Muscle layer of duodenum (tissue), 2 donors: Measurements from ENCODE around the gene ILKAP.

ENCODE experiments used
- H3K27ac ChIP-seq: one replicate; pipeline ENCODE4 v1.7.0; 2013; ENCODE audit warnings: mild to moderate bottlenecking, low read length
- H3K27me3 ChIP-seq: one replicate; pipeline ENCODE4 v1.7.0; 2013; ENCODE audit warnings: low read depth, mild to moderate bottlenecking, control low read depth, low read length
- H3K36me3 ChIP-seq, 2 donors: one replicate each; pipeline ENCODE4 v1.7.0; 2013; ENCODE audit warnings: low read length in 2 of 2, control low read depth in 1 of 2, mild to moderate bottlenecking in 1 of 2; ENCODE audit not compliant: insufficient read depth in 2 of 2, control insufficient read depth in 1 of 2
- H3K4me1 ChIP-seq, 2 donors: one replicate each; pipeline ENCODE4 v1.7.0; 2013; ENCODE audit warnings: low read length in 2 of 2, mild to moderate bottlenecking in 2 of 2, control low read depth in 1 of 2, moderate library complexity in 1 of 2; ENCODE audit not compliant: insufficient read depth in 2 of 2, control insufficient read depth in 1 of 2
- H3K4me3 ChIP-seq, 2 donors: one replicate each; pipeline ENCODE4 v1.7.0; 2013; ENCODE audit warnings: low read length in 2 of 2, low read depth in 1 of 2, mild to moderate bottlenecking in 1 of 2
- H3K9me3 ChIP-seq, 2 donors: one replicate each; pipeline ENCODE4 v1.7.0; 2013; ENCODE audit warnings: low read length in 2 of 2, control low read depth in 1 of 2, mild to moderate bottlenecking in 1 of 2; ENCODE audit not compliant: control insufficient read depth in 1 of 2
- donor health status: healthy.

Gene ILKAP

GRCh38 chr2:238233625-238234024 lies 30.1 kb upstream of the ILKAP start:
- H3K4me1 ChIP-seq = peaks cover 0 to 29% of the 10 kb centered on the region in 2 donors

GRCh38 chr2:238231809-238232208 lies 28.3 kb upstream of the ILKAP start:
- no peaks in the 10 kb centered on the region for H3K27me3 ChIP-seq
- H3K27ac ChIP-seq = no peak overlapping the region
- H3K4me3 ChIP-seq = peak overlapping the region in 1 of 2 donors; percentile 65

More at GRCh38 chr2:238233625-238234024, 30.1 kb upstream of the ILKAP start:
- H3K9me3 ChIP-seq = no peaks in the 10 kb centered on the region
- no peaks in the 10 kb centered on the region for H3K36me3 ChIP-seq
- no peak overlapping the region for H3K27ac ChIP-seq
- H3K4me3 ChIP-seq = no peak overlapping the region
- no peaks in the 10 kb centered on the region for H3K27me3 ChIP-seq

GRCh38 chr2:238231251-238231793 lies 27.8 kb upstream of the ILKAP start:
- peaks cover 0 to 37% of the 10 kb centered on the region in 2 donors for H3K4me1 ChIP-seq
- no peak overlapping the region for H3K27ac ChIP-seq
- H3K27me3 ChIP-seq = no peaks in the 10 kb centered on the region

More at GRCh38 chr2:238231809-238232208, 28.3 kb upstream of the ILKAP start:
- Histone ChIP-seq H3K36me3 (no peaks in the 10 kb centered on the region), H3K4me1 (peaks cover 0 to 36% of the 10 kb centered on the region in 2 donors), H3K9me3 (no peaks in the 10 kb centered on the region)

GRCh38 chr2:238230699-238231098 lies 27.2 kb upstream of the ILKAP start:
- Histone ChIP-seq H3K4me1 (peaks cover 0 to 43% of the 10 kb centered on the region in 2 donors), H3K27ac (no peak overlapping the region), H3K27me3 (no peaks in the 10 kb centered on the region), H3K9me3 (no peaks in the 10 kb centered on the region), H3K4me3 (peak overlapping the region; percentile 16 to 65), H3K36me3 (no peaks in the 10 kb centered on the region)

More at GRCh38 chr2:238231251-238231793, 27.8 kb upstream of the ILKAP start:
- peak overlapping the region; percentile 16 to 65 for H3K4me3 ChIP-seq
- no peaks in the 10 kb centered on the region for H3K36me3 ChIP-seq
- H3K9me3 ChIP-seq = no peaks in the 10 kb centered on the region

- H3K27ac ChIP-seq = no peak overlapping the region
- no peaks in the 10 kb centered on the region for H3K9me3 ChIP-seq
- H3K4me1 ChIP-seq = peaks cover 0 to 48% of the 10 kb centered on the region in 2 donors
- H3K36me3 ChIP-seq = no peaks in the 10 kb centered on the region
- H3K4me3 ChIP-seq = no peak overlapping the region
- H3K27me3 ChIP-seq = no peaks in the 10 kb centered on the region
These were observed 25.2 kb upstream of the ILKAP start for GRCh38 chr2:238228700-238229099.

- no peaks in the 10 kb centered on the region for H3K36me3 ChIP-seq
These were observed 24.1 kb upstream of the ILKAP start for GRCh38 chr2:238227587-238228032.

GRCh38 chr2:238226698-238227586 lies 23.4 kb upstream of the ILKAP start:
- H3K27ac ChIP-seq = no peak overlapping the region
- H3K36me3 ChIP-seq = no peaks in the 10 kb centered on the region
- H3K4me1 ChIP-seq = peaks cover 0 to 46% of the 10 kb centered on the region in 2 donors

More at GRCh38 chr2:238227587-238228032, 24.1 kb upstream of the ILKAP start:
- peaks cover 0 to 46% of the 10 kb centered on the region in 2 donors for H3K4me1 ChIP-seq
- no peaks in the 10 kb centered on the region for H3K27me3 ChIP-seq
- no peak overlapping the region for H3K4me3 ChIP-seq
- H3K9me3 ChIP-seq = no peaks in the 10 kb centered on the region
- no peak overlapping the region for H3K27ac ChIP-seq

GRCh38 chr2:238225911-238226697 lies 22.6 kb upstream of the ILKAP start:
- Histone ChIP-seq H3K4me1 (peaks cover 0 to 43% of the 10 kb centered on the region in 2 donors), H3K4me3 (no peak overlapping the region), H3K27me3 (no peaks in the 10 kb centered on the region), H3K9me3 (no peaks in the 10 kb centered on the region), H3K27ac (no peak overlapping the region), H3K36me3 (no peaks in the 10 kb centered on the region)

More at GRCh38 chr2:238226698-238227586, 23.4 kb upstream of the ILKAP start:
- Histone ChIP-seq H3K27me3 (no peaks in the 10 kb centered on the region), H3K4me3 (no peak overlapping the region), H3K9me3 (no peaks in the 10 kb centered on the region)

GRCh38 chr2:238225121-238225520 lies 21.6 kb upstream of the ILKAP start:
- peaks cover 0 to 40% of the 10 kb centered on the region in 2 donors for H3K4me1 ChIP-seq
- no peak overlapping the region for H3K27ac ChIP-seq
- no peaks in the 10 kb centered on the region for H3K36me3 ChIP-seq
- H3K4me3 ChIP-seq = no peak overlapping the region
- no peaks in the 10 kb centered on the region for H3K9me3 ChIP-seq
- no peaks in the 10 kb centered on the region for H3K27me3 ChIP-seq

- Histone ChIP-seq H3K27me3 (no peaks in the 10 kb centered on the region), H3K4me1 (peaks cover 0 to 33% of the 10 kb centered on the region in 2 donors), H3K36me3 (no peaks in the 10 kb centered on the region), H3K4me3 (no peak overlapping the region), H3K27ac (no peak overlapping the region), H3K9me3 (no peaks in the 10 kb centered on the region)
These were observed 21.0 kb upstream of the ILKAP start for GRCh38 chr2:238224356-238225035.
